SK-N-MC (cell line): ENCODE results near the gene PEX10.

ENCODE experiments used
- EZH2 ChIP-seq: fragments of 200-600 bp; sonication (generic); IDR thresholded peaks from one replicate; pipeline ENCODE4 v1.6.1; 2017; ENCODE audit warnings: antibody characterized with exemption
- POLR2AphosphoS5 ChIP-seq: IDR thresholded peaks from 2 replicates; pipeline ENCODE4 v1.6.1; 2012; ENCODE audit warnings: mild to moderate bottlenecking, low read depth, low read length, borderline replicate concordance

DNA sequence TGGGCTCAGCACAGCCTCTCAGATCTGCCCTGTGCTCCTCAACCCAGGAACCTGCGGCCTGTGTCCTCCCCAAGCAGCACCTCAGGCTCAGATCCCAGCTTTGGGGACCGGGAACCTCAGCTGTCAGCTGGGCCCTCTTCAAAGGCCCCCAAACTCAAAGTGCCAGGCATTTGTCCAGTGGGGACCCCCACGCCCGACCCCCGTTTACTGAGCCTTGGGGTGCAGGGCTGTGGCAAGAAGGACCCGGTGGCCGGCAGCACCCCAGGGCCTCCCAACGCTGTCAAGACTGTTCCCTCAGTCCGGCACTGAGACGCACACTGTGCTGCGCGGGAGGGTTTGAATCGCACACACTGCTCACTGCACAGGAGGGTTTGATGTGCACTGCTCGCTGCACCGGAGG lies 56.0 kb downstream of the PEX10 start:
- TF ChIP-seq POLR2AphosphoS5 (no peak), EZH2 (no peak)
